ENCODE results near the gene INPP4B.

Gene INPP4B

DNA sequence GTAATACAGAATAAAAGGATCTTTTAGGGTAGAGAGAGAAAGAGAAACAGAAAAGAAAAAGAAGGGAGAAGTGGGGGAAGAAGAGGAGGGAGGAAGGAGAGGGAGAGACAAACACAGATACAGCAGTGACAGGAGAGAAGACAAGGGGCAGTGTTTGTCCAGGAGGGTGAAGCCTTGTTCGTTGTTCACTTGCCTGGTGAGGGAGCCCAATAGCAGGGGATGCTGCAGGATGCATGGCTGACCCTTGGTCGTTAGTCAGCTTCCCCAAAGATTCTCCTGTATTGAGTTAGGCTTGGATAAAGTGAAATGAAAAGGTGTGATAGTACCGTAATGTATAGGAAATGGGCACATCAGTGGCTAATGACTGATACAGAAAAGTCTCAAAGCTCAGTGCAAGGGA, 806.1 kb downstream of the INPP4B start:
- Histone ChIP-seq H3K27ac (no peak overlapping the region), H3K79me2 (no peaks in the 10 kb centered on the region)

GRCh38 chr4:142036795-142037583, 809.1 kb downstream of the INPP4B start:
- no peaks in the 10 kb centered on the region for H3K4me1 ChIP-seq
- no peak overlapping the region for H2AFZ ChIP-seq
- H3K9ac ChIP-seq: no peak overlapping the region
- no peaks in the 10 kb centered on the region for H3K79me2 ChIP-seq
- TF ChIP-seq, protein P1, sequence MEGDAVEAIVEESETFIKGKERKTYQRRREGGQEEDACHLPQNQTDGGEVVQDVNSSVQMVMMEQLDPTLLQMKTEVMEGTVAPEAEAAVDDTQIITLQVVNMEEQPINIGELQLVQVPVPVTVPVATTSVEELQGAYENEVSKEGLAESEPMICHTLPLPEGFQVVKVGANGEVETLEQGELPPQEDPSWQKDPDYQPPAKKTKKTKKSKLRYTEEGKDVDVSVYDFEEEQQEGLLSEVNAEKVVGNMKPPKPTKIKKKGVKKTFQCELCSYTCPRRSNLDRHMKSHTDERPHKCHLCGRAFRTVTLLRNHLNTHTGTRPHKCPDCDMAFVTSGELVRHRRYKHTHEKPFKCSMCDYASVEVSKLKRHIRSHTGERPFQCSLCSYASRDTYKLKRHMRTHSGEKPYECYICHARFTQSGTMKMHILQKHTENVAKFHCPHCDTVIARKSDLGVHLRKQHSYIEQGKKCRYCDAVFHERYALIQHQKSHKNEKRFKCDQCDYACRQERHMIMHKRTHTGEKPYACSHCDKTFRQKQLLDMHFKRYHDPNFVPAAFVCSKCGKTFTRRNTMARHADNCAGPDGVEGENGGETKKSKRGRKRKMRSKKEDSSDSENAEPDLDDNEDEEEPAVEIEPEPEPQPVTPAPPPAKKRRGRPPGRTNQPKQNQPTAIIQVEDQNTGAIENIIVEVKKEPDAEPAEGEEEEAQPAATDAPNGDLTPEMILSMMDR (IDR thresholded peaks at IDR 0.05): no peak
- H3K27me3 ChIP-seq (ENCODE audit: control insufficient read depth, insufficient read depth, low read length): no peaks in the 10 kb centered on the region
- H3K36me3 ChIP-seq (ENCODE audit: control insufficient read depth, insufficient read depth, low read length): no peaks in the 10 kb centered on the region
- no peaks in the 10 kb centered on the region for H3K9me3 ChIP-seq (ENCODE audit: control insufficient read depth, low read length)
- no peak overlapping the region for H3K4me3 ChIP-seq (ENCODE audit: low read depth, low read length)
- H3K4me2 ChIP-seq (ENCODE audit: low read length): no peak overlapping the region
- H3K27ac ChIP-seq: no peak overlapping the region

More for the DNA sequence above, 806.1 kb downstream of the INPP4B start:
- TF ChIP-seq, protein P1 (IDR thresholded peaks at IDR 0.05): no peak
- Histone ChIP-seq H3K9me3 (ENCODE audit: control insufficient read depth, low read length) (no peaks in the 10 kb centered on the region), H3K9ac (no peak overlapping the region), H3K4me3 (ENCODE audit: low read depth, low read length) (no peak overlapping the region), H3K36me3 (ENCODE audit: control insufficient read depth, insufficient read depth, low read length) (no peaks in the 10 kb centered on the region), H3K27me3 (ENCODE audit: control insufficient read depth, insufficient read depth, low read length) (no peaks in the 10 kb centered on the region), H3K4me2 (ENCODE audit: low read length) (no peak overlapping the region), H2AFZ (no peak overlapping the region), H3K4me1 (no peaks in the 10 kb centered on the region)

- Histone ChIP-seq H3K79me2 (no peaks in the 10 kb centered on the region), H3K9me3 (ENCODE audit: control insufficient read depth, low read length) (no peaks in the 10 kb centered on the region), H3K27me3 (ENCODE audit: control insufficient read depth, insufficient read depth, low read length) (no peaks in the 10 kb centered on the region), H3K4me3 (ENCODE audit: low read depth, low read length) (no peak overlapping the region), H3K9ac (no peak overlapping the region), H2AFZ (no peak overlapping the region), H3K4me1 (no peaks in the 10 kb centered on the region), H3K4me2 (ENCODE audit: low read length) (no peak overlapping the region), H3K36me3 (ENCODE audit: control insufficient read depth, insufficient read depth, low read length) (no peaks in the 10 kb centered on the region), H3K27ac (no peak overlapping the region)
- TF ChIP-seq, protein P1 (IDR thresholded peaks at IDR 0.05): no peak
Measured at GRCh38 chr4:142035566-142035965, 810.5 kb downstream of the INPP4B start.

GRCh38 chr4:142034101-142034500, 812.0 kb downstream of the INPP4B start:
- H3K36me3 ChIP-seq (ENCODE audit: control insufficient read depth, insufficient read depth, low read length): no peaks in the 10 kb centered on the region
- no peaks in the 10 kb centered on the region for H3K27me3 ChIP-seq (ENCODE audit: control insufficient read depth, insufficient read depth, low read length)
- no peak overlapping the region for H3K9ac ChIP-seq
- no peaks in the 10 kb centered on the region for H3K79me2 ChIP-seq
- H3K4me2 ChIP-seq (ENCODE audit: low read length): no peak overlapping the region
- no peaks in the 10 kb centered on the region for H3K4me1 ChIP-seq
- no peaks in the 10 kb centered on the region for H3K9me3 ChIP-seq (ENCODE audit: control insufficient read depth, low read length)
- no peak overlapping the region for H3K27ac ChIP-seq
- H2AFZ ChIP-seq: no peak overlapping the region
- no peak overlapping the region for H3K4me3 ChIP-seq (ENCODE audit: low read depth, low read length)
- TF ChIP-seq, protein P1 (IDR thresholded peaks at IDR 0.05): no peak

DNA sequence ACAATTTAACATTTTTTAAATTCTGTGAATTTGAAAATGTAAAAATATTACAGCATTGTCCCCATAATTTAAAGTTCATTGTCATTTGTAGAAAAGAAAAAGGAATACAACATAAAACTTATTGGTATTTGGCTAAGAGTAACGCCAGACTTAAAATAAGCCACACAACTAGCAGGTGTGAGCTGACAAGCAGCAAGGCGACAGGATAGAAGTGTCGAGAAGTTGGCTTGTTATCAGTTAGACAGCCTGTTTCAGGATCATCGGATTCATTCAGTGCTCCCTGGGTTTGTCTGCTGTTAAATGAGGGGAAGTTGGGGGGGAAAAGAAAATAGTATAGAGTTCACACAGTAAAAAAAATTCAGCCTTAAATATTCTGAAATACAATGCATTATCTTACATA, 816.1 kb downstream of the INPP4B start:
- Histone ChIP-seq H3K4me3 (ENCODE audit: low read depth, low read length) (no peak overlapping the region), H3K4me2 (ENCODE audit: low read length) (no peak overlapping the region), H3K27me3 (ENCODE audit: control insufficient read depth, insufficient read depth, low read length) (no peaks in the 10 kb centered on the region), H2AFZ (no peak overlapping the region), H3K4me1 (no peaks in the 10 kb centered on the region), H3K9me3 (ENCODE audit: control insufficient read depth, low read length) (no peaks in the 10 kb centered on the region), H3K36me3 (ENCODE audit: control insufficient read depth, insufficient read depth, low read length) (no peaks in the 10 kb centered on the region), H3K27ac (no peak overlapping the region), H3K9ac (no peak overlapping the region), H3K79me2 (no peaks in the 10 kb centered on the region)
- TF ChIP-seq, protein P1 (IDR thresholded peaks at IDR 0.05): no peak

Data from parathyroid adenoma (tissue), 2 donors.